CD4-positive, alpha-beta T cell treated with Interleukin-2 at 100 ng/mL for 4 hours (primary cell): ENCODE measurements around the gene DUSP16.

Source experiments
- DNase-seq: peaks from one replicate; pipeline ENCODE4 v3.0.0-alpha.2; 2020; ENCODE audit warnings: low spot score

DUSP16 gene

GRCh38 chr12:12440784-12441428, 121.8 kb downstream of the DUSP16 start:
- no peak for DNase-seq

- DNase-seq: peak; percentile 79
Observed at GRCh38 chr12:12439636-12440035, 123.0 kb downstream of the DUSP16 start.

DNA sequence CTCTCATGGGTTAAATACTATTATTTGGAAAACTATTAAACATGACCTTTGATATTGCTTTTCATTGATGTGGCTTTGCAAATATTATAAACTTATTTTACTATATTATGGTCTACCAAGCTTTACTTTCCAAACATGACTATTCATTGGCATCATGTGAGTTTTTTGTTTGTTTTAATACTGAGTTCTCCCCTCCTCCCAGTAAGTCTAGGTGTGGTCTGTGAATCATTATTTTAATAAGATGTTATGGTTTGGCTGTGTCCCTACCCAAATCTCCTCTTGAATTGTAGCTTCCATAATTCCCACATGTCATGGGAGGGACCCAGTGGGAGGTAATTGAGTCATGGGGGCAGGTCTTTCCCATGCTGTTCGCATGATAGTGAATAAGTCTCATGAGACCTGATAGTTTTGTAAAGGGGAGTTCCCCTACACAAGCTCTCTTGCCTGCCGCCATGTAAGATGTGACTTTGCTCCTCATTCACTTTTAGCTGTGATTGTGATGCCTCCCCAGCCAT, 125.8 kb downstream of the DUSP16 start:
- no peak for DNase-seq

- no peak for DNase-seq
Observed at GRCh38 chr12:12433203-12433731, 129.4 kb downstream of the DUSP16 start.

DNA sequence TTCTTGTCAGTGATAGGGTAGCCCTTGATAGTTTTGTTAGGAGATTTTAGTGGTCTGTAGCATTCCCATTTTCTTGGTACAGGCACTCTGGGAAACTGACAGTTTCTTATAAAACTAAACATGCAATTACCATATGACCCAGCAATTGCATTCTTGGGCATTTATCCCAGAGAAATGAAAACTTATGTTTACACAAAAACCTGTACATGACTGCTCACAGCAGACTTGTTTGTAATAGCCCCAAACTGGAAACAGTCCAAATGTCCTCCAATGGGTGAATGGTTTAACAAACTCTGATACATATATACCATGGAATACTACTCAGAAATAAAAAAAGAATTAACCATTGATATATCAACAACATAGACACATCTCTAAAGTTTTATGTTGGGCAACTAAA, 130.3 kb downstream of the DUSP16 start:
- no peak for DNase-seq

DNA sequence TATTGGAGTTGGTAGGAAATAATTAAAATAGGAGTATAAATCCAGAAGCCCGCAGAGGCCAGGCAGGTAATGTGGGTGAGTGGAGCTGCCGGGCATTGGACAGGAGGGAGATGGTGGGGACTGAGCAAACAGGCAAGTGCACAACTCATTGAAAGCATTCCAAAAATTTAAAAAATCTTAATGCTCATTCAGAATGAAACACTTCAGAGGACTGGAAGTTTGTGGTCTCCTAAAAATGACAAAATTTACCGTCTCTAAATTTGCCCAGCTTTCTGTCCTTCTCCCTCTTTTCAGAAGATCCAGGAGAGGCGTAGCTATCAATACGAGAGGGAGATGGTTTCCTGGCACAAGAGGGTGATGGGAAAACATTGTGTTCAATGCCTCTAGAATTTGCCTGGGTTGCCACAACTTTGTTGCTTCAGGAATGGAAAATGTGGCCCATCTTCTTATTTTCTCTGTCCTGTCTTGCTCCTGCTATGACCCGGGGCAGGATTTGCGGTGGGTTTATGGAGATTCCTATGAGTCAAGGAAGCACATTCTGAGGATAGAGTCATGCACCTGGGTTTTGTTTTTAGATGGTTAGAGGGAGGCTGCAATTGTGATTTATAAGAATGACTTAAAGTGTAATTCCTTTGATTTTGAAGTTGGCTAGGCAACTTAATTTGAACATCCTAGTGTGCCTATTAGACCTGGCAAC, 133.6 kb downstream of the DUSP16 start:
- DNase-seq: no peak

DNA sequence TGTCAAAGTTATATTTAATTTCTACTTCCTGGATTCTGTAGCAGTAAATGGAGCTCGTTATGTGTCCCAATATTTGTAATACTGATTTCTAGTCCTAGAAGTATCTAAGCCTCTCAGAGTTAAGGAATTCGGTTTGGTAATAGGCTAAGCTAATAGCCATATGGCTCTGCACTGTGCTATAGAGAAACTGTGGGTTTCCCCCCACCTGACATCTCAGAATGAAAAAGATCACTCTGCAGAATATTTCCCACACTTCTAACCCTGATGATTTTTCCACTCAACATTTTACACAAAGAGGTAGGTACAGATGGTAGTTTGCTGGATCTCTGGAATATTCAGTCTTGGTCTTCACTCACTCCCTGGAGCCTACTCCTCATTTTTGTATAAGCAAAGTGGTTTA, 134.6 kb downstream of the DUSP16 start:
- DNase-seq: no peak

- DNase-seq: no peak
Observed at GRCh38 chr12:12427568-12427967, 135.1 kb downstream of the DUSP16 start.

DNA sequence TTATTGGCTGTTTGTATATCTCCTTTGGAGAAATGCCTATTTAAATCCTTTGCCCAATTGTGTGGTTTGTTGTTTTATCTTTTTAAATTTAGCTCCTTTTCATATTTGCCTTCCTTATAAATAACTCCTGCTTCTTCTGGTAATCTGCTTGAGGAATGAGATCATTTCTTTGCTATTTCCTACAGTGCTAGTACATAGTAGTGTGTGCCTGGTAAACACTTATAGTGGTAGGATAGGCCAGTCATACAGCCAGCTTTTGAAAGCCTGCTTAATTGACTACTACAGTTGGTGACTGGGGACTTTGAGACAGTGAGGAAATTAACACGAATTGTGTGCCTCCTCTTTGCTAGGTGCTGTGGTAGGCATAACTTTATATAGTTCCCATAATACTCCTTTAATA, 137.0 kb downstream of the DUSP16 start:
- DNase-seq: no peak

- DNase-seq: no peak
Observed at GRCh38 chr12:12425001-12425400, 137.7 kb downstream of the DUSP16 start.
